ENCODE data around the gene FHDC1. TPM values are rescaled to one million over a fixed set of nuclear protein-coding genes. Genes with fewer than 3 reads are reported as not detected.

Gene FHDC1
- total and polyA plus RNA-seq, 10 donors: 0.82 to 14.3 (median 7.5) TPM

DNA sequence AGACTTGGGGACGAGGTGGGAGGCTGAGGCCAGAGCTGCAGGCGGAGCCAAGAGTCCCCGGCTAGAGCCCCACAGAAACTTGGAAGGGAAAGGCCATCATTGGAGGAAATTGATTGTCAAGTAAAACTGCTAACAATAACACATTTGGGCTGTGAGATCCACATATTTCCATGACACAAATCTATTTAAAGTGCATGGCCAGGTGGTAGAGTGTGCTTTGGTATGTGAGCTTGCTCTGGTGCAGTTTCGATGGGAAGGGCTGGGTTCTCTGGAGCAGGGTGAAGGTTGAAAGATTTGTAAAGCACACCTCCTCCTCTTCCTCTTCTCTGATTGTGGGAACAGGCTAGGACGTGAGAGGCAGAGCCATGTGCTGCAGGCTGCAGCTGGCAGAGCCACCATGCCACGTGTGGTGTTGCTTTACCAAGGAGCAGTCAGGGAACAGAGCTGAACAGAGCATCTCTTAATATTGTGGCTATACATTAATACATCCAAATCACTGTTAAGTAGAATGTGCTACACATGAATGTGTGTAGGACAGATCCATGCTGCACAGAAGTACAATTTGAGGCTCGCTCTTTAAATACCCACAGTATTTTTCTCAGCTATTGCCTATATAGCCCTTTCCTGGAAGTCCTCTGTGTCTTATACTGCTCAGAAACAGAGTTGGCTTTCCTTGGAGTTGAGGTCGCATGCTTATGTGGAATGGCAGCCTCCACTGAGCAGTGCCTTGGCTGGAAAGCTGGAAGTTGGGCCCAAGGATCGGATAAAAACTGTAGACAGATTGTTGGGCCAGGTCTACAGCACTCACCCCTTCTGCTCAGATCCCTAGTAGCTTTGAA, 37.7 kb downstream of the FHDC1 start:
- no peaks in the 10 kb centered on the region for H3K27me3 ChIP-seq (replicated peaks in 1 of 7)
- no peak overlapping the region for H3K4me3 ChIP-seq
- H3K4me1 ChIP-seq: no peaks in the 10 kb centered on the region
- H3K9me3 ChIP-seq: no peaks in the 10 kb centered on the region
- 70 to 85% (median 82%) methylated on average over 9 of the region's 9 CpGs for WGBS, 5 donors
- no peak for TF ChIP-seq POLR2AphosphoS5 (IDR thresholded peaks at IDR 0.05)
- TF ChIP-seq, protein P1, sequence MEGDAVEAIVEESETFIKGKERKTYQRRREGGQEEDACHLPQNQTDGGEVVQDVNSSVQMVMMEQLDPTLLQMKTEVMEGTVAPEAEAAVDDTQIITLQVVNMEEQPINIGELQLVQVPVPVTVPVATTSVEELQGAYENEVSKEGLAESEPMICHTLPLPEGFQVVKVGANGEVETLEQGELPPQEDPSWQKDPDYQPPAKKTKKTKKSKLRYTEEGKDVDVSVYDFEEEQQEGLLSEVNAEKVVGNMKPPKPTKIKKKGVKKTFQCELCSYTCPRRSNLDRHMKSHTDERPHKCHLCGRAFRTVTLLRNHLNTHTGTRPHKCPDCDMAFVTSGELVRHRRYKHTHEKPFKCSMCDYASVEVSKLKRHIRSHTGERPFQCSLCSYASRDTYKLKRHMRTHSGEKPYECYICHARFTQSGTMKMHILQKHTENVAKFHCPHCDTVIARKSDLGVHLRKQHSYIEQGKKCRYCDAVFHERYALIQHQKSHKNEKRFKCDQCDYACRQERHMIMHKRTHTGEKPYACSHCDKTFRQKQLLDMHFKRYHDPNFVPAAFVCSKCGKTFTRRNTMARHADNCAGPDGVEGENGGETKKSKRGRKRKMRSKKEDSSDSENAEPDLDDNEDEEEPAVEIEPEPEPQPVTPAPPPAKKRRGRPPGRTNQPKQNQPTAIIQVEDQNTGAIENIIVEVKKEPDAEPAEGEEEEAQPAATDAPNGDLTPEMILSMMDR (IDR thresholded peaks at IDR 0.05 in 8 of 11, conservative IDR thresholded peaks at IDR 0.05 in 3 of 11): no peak
- TF ChIP-seq POLR2A (IDR thresholded peaks at IDR 0.05): no peak
- DNase-seq: no peak
- no peak overlapping the region for H3K27ac ChIP-seq
- intact Hi-C loops (cut with DNase I; ENCODE audit: low total_unique reads): no loop called here
- peaks cover 0 to 66% (median 6%) of the 10 kb centered on the region in 6 donors for H3K36me3 ChIP-seq

DNA sequence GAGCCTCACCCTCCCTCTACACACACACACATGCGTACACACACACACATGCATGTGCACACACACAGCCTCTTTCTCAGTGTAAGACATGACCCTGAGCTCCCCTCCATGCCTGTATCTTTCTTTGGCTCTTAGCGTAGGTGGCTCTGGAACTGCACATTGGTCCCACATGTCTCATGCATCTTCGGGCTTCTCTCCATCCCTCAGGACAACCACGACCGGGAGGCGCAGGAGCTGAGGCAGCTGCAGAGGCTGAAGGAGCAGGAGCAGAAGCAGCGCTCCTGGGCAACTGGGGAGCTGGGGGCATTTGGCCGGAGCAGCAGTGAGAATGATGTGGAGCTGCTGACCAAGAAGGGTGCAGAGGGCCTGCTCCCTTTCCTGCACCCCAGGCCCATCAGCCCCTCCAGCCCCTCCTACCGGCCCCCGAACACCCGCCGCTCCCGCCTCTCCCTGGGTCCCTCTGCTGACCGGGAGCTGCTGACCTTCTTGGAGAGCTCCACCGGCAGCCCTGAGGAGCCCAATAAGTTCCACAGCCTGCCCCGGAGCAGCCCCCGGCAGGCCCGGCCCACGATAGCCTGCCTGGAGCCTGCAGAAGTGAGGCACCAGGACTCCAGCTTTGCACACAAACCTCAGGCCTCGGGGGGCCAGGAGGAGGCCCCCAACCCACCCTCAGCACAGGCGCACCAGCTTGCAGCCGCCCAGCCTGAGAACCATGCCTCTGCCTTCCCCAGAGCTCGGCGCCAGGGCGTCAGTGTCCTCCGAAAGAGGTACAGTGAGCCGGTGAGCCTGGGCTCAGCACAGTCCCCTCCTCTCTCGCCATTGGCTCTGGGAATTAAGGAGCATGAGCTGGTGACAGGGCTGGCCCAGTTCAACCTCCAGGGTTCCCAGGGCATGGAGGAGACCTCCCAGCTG, 38.6 kb downstream of the FHDC1 start:
- Histone ChIP-seq H3K4me3 (no peak overlapping the region), H3K36me3 (peaks cover 0 to 57% (median 5%) of the 10 kb centered on the region in 6 donors), H3K27ac (no peak overlapping the region), H3K27me3 (replicated peaks in 1 of 7) (no peaks in the 10 kb centered on the region), H3K9me3 (no peaks in the 10 kb centered on the region), H3K4me1 (no peaks in the 10 kb centered on the region)
- DNase-seq: peak; percentile 54
- TF ChIP-seq POLR2A (IDR thresholded peaks at IDR 0.05) (no peak), POLR2AphosphoS5 (IDR thresholded peaks at IDR 0.05) (no peak)
- TF ChIP-seq, protein P1 (IDR thresholded peaks at IDR 0.05 in 8 of 11, conservative IDR thresholded peaks at IDR 0.05 in 3 of 11): no peak
- 89 to 95% (median 89%) methylated on average over 18 to 28 of the region's 28 CpGs for WGBS, 5 donors
- intact Hi-C loops (cut with DNase I; ENCODE audit: low total_unique reads): no loop called here

DNA sequence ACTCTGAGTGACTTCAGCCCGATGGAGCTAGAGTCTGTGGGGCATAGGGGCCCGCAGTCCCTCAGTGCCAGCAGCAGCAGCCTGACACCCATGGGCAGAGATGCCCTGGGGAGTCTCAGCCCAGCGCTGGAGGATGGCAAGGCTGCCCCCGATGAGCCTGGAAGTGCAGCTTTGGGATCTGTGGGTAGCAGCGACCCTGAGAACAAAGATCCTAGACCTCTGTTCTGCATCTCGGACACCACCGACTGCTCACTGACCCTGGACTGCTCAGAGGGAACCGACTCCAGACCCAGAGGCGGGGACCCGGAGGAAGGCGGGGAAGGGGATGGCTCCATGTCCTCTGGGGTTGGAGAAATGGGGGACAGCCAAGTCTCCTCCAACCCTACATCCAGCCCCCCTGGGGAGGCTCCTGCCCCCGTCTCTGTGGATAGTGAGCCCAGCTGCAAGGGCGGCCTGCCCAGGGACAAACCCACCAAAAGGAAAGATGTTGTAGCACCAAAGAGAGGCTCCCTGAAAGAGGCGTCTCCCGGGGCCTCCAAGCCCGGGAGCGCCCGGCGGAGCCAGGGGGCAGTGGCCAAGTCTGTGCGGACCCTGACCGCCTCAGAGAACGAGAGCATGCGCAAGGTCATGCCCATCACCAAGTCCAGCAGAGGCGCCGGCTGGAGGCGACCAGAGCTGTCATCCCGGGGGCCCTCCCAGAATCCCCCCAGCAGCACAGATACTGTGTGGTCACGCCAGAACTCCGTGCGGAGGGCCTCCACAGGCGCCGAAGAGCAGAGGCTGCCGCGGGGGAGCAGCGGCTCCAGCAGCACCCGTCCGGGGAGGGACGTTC, 39.5 kb downstream of the FHDC1 start:
- Histone ChIP-seq H3K36me3 (peaks cover 0 to 48% (median 5%) of the 10 kb centered on the region in 6 donors), H3K4me3 (no peak overlapping the region), H3K9me3 (no peaks in the 10 kb centered on the region), H3K4me1 (no peaks in the 10 kb centered on the region), H3K27ac (no peak overlapping the region), H3K27me3 (replicated peaks in 1 of 7) (no peaks in the 10 kb centered on the region)
- 89 to 97% (median 95%) methylated on average over 13 to 38 of the region's 38 CpGs for WGBS, 5 donors
- intact Hi-C loops (cut with DNase I; ENCODE audit: low total_unique reads): no loop called here
- DNase-seq: peak; percentile 76
- TF ChIP-seq POLR2AphosphoS5 (IDR thresholded peaks at IDR 0.05): no peak

DNA sequence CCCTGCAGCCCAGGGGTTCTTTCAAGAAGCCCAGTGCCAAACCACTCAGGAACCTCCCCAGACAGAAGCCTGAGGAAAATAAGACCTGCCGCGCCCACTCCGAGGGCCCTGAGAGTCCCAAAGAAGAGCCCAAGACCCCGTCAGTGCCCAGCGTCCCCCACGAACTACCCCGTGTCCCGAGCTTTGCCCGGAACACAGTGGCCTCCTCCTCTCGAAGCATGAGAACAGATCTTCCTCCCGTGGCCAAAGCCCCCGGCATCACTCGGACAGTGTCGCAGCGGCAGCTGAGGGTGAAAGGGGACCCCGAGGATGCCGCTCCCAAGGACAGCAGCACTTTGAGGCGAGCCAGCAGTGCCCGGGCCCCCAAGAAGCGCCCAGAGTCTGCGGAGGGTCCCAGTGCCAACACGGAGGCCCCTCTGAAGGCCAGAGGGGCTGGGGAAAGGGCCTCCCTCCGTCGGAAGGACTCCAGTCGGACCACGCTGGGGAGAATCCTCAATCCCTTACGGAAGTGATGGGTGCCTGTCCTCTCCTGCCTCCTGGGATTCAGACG, 40.2 kb downstream of the FHDC1 start:
- no peak overlapping the region for H3K4me3 ChIP-seq
- no peaks in the 10 kb centered on the region for H3K27me3 ChIP-seq (replicated peaks in 1 of 7)
- peaks cover 0 to 41% (median 5%) of the 10 kb centered on the region in 6 donors for H3K36me3 ChIP-seq
- 93 to 95% (median 93%) methylated on average over 16 to 28 of the region's 28 CpGs for WGBS, 5 donors
- intact Hi-C loops (cut with DNase I; ENCODE audit: low total_unique reads): no loop called here
- no peaks in the 10 kb centered on the region for H3K9me3 ChIP-seq
- TF ChIP-seq POLR2A (IDR thresholded peaks at IDR 0.05) (no peak), POLR2AphosphoS5 (IDR thresholded peaks at IDR 0.05) (no peak)
- TF ChIP-seq, protein P1 (IDR thresholded peaks at IDR 0.05 in 8 of 11, conservative IDR thresholded peaks at IDR 0.05 in 3 of 11): no peak
- H3K4me1 ChIP-seq: no peaks in the 10 kb centered on the region
- H3K27ac ChIP-seq: no peak overlapping the region
- DNase-seq: peak; percentile 70
